ENCODE data around the gene RAP1GAP2.

Gene RAP1GAP2

DNA sequence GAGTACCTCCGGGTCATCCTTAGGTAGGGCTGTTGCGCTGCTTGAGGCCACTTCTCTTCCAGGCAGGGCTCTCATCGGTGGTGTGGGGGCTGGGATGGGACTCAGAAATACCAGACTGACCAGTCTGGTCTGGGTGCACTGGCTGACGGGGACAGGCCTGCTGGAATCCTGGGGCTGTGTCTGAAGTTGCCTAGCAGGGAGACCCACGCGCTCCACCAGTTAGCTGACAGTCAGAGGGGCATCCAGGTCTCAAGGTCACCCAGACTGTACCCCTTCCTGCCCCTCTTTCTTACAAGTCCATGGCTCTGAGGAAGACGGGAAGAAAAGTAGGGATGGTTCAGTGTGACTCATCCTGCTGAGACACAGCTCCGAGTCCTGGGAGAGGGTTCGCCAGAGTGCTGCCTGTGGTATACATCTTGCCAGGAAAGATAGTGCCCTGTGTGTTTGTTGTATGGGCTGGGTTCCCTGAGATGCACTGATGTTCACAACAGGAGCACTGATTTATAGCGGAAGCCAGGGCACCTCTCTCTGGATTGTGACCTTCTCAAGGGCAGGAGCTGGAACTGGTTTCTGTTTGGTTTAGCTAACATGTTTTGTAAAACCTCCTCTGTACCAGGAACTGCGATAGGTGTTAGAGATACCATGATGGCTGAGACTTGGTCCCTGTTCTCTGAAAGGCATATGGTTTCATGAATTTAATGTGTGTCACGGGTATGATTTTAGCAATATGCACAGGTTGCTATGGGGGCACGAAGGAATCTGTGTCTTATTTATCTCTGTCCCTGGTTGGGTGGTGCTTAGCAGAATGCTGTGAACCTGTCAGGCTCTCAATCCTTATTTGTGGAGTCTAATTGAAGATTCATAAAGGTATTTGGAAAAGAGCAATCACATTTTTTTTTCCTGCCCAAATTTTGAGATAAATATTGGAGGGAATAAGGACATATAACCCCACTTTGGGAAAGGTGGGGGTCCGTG, 169.7 kb downstream of the RAP1GAP2 start:
- H3K4me1 ChIP-seq (ENCODE audit: insufficient read depth, low read length, severe bottlenecking) = peaks cover 9% of the 10 kb centered on the region
- no peaks in the 10 kb centered on the region for H3K9me2 ChIP-seq (ENCODE audit: low read depth, low read length)
- H3K27me3 ChIP-seq (ENCODE audit: insufficient read depth, low read length) = no peaks in the 10 kb centered on the region
- no peak overlapping the region for H2AFZ ChIP-seq (ENCODE audit: low read length)
- no peak overlapping the region for H3K9ac ChIP-seq (ENCODE audit: low read length)
- TF ChIP-seq EZH2 (IDR thresholded peaks at IDR 0.05; ENCODE audit: borderline replicate concordance, low read length) (no peak), CTCF (IDR thresholded peaks at IDR 0.05; ENCODE audit: low read length) (no peak)
- no peaks in the 10 kb centered on the region for H4K20me1 ChIP-seq (ENCODE audit: insufficient read depth, low read length)
- no peaks in the 10 kb centered on the region for H3K79me2 ChIP-seq (ENCODE audit: insufficient read depth, low read length)
- no peak overlapping the region for H3K4me3 ChIP-seq (ENCODE audit: low read depth, low read length, poor library complexity, severe bottlenecking)
- no peaks in the 10 kb centered on the region for H3F3A ChIP-seq (ENCODE audit: insufficient read depth, low read length)
- H3K27ac ChIP-seq (ENCODE audit: low read depth, low read length, poor library complexity, severe bottlenecking) = no peak overlapping the region
- no peaks in the 10 kb centered on the region for H3K9me3 ChIP-seq (ENCODE audit: low read length)
- H3K4me2 ChIP-seq (ENCODE audit: low read length) = no peak overlapping the region
- H3K36me3 ChIP-seq (ENCODE audit: insufficient read depth, low read length) = no peaks in the 10 kb centered on the region

- Histone ChIP-seq H3K79me2 (ENCODE audit: insufficient read depth, low read length) (no peaks in the 10 kb centered on the region), H3K36me3 (ENCODE audit: insufficient read depth, low read length) (no peaks in the 10 kb centered on the region)
- TF ChIP-seq CTCF (IDR thresholded peaks at IDR 0.05; ENCODE audit: low read length) (no peak), EZH2 (IDR thresholded peaks at IDR 0.05; ENCODE audit: borderline replicate concordance, low read length) (no peak)
These were observed 171.3 kb downstream of the RAP1GAP2 start for GRCh38 chr17:2967515-2967914.

DNA sequence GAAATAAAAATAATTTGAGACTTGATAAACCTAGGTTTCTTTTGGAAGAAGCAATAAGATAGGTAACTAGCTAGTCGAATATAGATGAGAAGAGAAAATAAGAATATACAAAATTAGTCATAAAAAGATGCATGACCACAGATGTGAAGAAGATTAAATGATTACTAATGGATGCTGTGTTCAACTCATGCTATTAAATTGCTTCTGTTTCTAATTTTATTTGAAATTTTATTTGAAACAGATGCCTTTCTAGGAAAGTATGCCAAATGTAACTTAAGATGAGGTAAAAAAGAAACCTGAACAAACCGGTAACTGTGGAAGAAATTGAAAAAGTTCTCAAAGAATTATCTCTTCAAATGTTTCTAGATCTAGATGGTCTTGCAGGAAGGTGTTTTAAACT, 175.6 kb downstream of the RAP1GAP2 start:
- no peak overlapping the region for H2AFZ ChIP-seq (ENCODE audit: low read length)
- H3K36me3 ChIP-seq (ENCODE audit: insufficient read depth, low read length) = no peaks in the 10 kb centered on the region
- no peak overlapping the region for H3K4me3 ChIP-seq (ENCODE audit: low read depth, low read length, poor library complexity, severe bottlenecking)
- H3K9me2 ChIP-seq (ENCODE audit: low read depth, low read length) = no peaks in the 10 kb centered on the region
- H4K20me1 ChIP-seq (ENCODE audit: insufficient read depth, low read length) = no peaks in the 10 kb centered on the region
- H3K79me2 ChIP-seq (ENCODE audit: insufficient read depth, low read length) = no peaks in the 10 kb centered on the region
- H3K27me3 ChIP-seq (ENCODE audit: insufficient read depth, low read length) = no peaks in the 10 kb centered on the region
- H3K4me1 ChIP-seq (ENCODE audit: insufficient read depth, low read length, severe bottlenecking) = no peaks in the 10 kb centered on the region
- H3F3A ChIP-seq (ENCODE audit: insufficient read depth, low read length) = no peaks in the 10 kb centered on the region
- H3K9me3 ChIP-seq (ENCODE audit: low read length) = no peaks in the 10 kb centered on the region
- H3K27ac ChIP-seq (ENCODE audit: low read depth, low read length, poor library complexity, severe bottlenecking) = no peak overlapping the region
- no peak overlapping the region for H3K4me2 ChIP-seq (ENCODE audit: low read length)
- TF ChIP-seq EZH2 (IDR thresholded peaks at IDR 0.05; ENCODE audit: borderline replicate concordance, low read length) = no peak
- H3K9ac ChIP-seq (ENCODE audit: low read length) = no peak overlapping the region

More at GRCh38 chr17:2967515-2967914, 171.3 kb downstream of the RAP1GAP2 start:
- no peaks in the 10 kb centered on the region for H3F3A ChIP-seq (ENCODE audit: insufficient read depth, low read length)
- no peaks in the 10 kb centered on the region for H3K27me3 ChIP-seq (ENCODE audit: insufficient read depth, low read length)
- no peak overlapping the region for H3K9ac ChIP-seq (ENCODE audit: low read length)
- H3K9me2 ChIP-seq (ENCODE audit: low read depth, low read length) = no peaks in the 10 kb centered on the region
- H3K4me2 ChIP-seq (ENCODE audit: low read length) = no peak overlapping the region
- H3K4me3 ChIP-seq (ENCODE audit: low read depth, low read length, poor library complexity, severe bottlenecking) = no peak overlapping the region
- H3K27ac ChIP-seq (ENCODE audit: low read depth, low read length, poor library complexity, severe bottlenecking) = no peak overlapping the region
- no peak overlapping the region for H2AFZ ChIP-seq (ENCODE audit: low read length)
- H4K20me1 ChIP-seq (ENCODE audit: insufficient read depth, low read length) = no peaks in the 10 kb centered on the region
- no peaks in the 10 kb centered on the region for H3K9me3 ChIP-seq (ENCODE audit: low read length)
- peaks cover 9% of the 10 kb centered on the region for H3K4me1 ChIP-seq (ENCODE audit: insufficient read depth, low read length, severe bottlenecking)

Measured in OCI-LY1 (cell line).